Measurements from ENCODE around the gene HYCC2.
"Not testable (repeated sequence)": the region's sequence is repeated elsewhere in the genome, so short reads cannot be mapped to it uniquely, and the experiment has no call there.

The HYCC2 gene

DNA sequence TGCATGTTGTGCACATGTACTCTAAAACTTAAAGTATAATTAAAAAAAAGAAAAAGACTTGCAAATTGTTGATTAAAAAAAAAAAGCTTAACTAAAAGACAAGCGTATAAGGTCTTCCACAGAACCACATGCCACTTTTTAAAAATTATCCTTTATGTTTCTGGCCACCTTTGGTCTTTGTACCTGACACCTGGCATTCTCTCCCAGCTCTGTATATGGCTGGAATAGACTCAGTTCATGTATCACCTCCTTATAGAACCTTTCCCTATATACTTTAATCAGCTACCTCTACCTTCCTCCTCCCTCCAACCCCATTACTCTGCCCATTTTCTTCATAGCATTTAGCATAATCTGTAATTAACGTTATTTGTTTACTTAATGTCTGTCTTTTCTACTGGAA, 32.6 kb downstream of the HYCC2 start:
- no peak for DNase-seq (ENCODE audit: low spot score)
- in situ Hi-C loops (cut with MboI; ENCODE audit: low sequenced_read_pairs, unreplicated experiment): no loop called here
- TF ChIP-seq, protein P1, sequence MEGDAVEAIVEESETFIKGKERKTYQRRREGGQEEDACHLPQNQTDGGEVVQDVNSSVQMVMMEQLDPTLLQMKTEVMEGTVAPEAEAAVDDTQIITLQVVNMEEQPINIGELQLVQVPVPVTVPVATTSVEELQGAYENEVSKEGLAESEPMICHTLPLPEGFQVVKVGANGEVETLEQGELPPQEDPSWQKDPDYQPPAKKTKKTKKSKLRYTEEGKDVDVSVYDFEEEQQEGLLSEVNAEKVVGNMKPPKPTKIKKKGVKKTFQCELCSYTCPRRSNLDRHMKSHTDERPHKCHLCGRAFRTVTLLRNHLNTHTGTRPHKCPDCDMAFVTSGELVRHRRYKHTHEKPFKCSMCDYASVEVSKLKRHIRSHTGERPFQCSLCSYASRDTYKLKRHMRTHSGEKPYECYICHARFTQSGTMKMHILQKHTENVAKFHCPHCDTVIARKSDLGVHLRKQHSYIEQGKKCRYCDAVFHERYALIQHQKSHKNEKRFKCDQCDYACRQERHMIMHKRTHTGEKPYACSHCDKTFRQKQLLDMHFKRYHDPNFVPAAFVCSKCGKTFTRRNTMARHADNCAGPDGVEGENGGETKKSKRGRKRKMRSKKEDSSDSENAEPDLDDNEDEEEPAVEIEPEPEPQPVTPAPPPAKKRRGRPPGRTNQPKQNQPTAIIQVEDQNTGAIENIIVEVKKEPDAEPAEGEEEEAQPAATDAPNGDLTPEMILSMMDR (IDR thresholded peaks at IDR 0.05; ENCODE audit: borderline replicate concordance, control extremely low read depth, extremely low read depth, insufficient read depth, missing control alignments): no peak

DNA sequence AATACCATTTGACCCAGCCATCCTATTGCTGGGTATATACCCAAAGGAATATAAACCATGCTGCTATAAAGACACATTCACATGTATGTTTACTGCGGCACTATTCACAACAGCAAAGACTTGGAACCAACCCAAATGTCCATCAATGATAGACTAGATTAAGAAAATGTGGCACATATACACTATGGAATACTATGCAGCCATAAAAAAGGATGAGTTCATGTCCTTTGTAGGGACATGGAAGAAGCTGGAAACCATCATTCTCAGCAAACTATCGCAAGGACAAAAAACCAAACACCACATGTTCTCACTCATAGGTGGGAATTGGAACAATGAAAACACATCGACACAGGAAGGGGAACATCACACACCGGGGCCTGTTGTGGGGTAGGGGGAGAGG, 33.1 kb downstream of the HYCC2 start:
- DNase-seq (ENCODE audit: low spot score); in situ Hi-C loops (cut with MboI; ENCODE audit: low sequenced_read_pairs, unreplicated experiment): not testable (repeated sequence)

DNA sequence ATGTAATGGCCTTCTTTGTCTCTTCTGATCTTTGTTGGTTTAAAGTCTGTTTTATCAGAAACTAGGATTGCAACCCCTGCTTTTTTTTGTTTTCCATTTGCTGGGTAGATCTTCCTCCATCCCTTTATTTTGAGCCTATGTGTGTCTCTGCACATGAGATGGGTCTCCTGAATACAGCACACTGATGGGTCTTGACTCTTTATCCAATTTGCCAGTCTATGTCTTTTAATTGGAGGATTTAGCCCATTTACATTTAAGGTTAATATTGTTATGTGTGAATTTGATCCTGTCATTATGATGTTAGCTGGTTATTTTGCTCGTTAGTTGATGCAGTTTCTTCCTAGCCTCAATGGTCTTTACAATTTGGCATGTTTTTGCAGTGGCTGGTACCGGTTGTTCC, 37.1 kb downstream of the HYCC2 start:
- in situ Hi-C loops (cut with MboI; ENCODE audit: low sequenced_read_pairs, unreplicated experiment); DNase-seq (ENCODE audit: low spot score): not testable (repeated sequence)

DNA sequence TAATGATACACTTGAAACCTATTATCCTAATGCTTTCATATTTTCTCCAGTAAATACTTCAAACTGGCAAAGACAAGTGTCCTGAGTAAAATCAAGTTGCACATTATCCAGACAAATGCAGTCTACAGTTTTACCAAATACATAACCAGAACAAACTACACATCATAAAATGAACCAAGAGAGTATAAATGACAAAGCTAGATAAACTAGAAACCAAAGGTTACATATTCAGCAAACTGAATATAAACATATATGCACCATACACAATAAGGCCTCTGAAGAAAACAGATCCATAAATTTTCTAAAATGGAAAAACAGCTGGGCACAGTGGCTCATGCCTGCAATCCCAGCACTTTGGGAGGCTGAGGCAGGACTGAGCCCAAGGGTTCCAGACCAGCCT, 47.0 kb downstream of the HYCC2 start:
- no peak for DNase-seq (ENCODE audit: low spot score)
- in situ Hi-C loops (cut with MboI; ENCODE audit: low sequenced_read_pairs, unreplicated experiment): no loop called here
- TF ChIP-seq, protein P1 (IDR thresholded peaks at IDR 0.05; ENCODE audit: borderline replicate concordance, control extremely low read depth, extremely low read depth, insufficient read depth, missing control alignments): no peak

DNA sequence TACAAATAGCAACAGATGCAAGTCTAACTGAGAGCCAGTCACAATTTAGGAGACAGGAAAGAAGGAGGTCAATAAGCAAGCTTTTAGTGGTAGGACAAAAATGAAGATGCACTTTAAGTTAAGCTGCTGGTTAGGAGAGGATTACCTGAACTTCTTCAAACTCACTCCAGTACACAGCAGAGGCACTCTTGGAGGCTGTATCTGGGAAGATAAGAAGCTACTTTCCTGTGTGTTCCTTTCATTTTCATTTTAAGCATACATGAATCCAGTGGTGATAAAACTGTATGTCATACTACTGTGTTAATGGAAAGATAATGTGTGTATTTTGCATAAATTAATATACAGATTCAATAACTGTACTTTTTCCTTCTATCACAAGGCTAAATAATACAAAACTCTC, 49.6 kb downstream of the HYCC2 start:
- in situ Hi-C loops (cut with MboI; ENCODE audit: low sequenced_read_pairs, unreplicated experiment): no loop called here
- no peak for DNase-seq (ENCODE audit: low spot score)
- TF ChIP-seq, protein P1 (IDR thresholded peaks at IDR 0.05; ENCODE audit: borderline replicate concordance, control extremely low read depth, extremely low read depth, insufficient read depth, missing control alignments): no peak
